ENCODE data around the gene ENOX1. TPM values are rescaled to one million over a fixed set of nuclear protein-coding genes. Genes with fewer than 3 reads are reported as not detected.

ENOX1 gene
- polyA plus RNA-seq, 1 donor (not counting 4 experiments of a cell fraction or from before 2014, with no cell fraction given), result 1.1 TPM

DNA sequence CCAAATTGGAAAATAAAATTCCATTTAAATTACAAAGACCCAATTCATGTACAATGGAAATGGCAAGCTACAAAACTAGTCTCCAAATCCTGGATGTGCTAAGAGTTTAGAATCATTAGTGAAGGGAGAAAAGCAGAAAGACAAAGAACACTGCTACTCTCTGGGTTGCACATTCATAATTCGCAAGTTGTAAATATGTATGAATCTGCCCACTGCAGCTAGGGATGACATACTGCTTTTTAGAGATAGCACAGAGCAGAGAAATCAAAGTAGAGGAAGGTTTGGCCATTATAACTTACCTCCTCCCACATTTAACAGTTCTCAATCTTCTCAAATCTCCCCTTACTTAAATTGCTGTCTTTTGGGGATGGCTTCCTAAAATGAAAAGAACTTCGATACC, 231.1 kb downstream of the ENOX1 start:
- no peak for DNase-seq (ENCODE audit: low read depth, low spot score)
- H3K36me3 ChIP-seq (ENCODE audit: control insufficient read depth in 2 of 2, extremely low read depth in 1 of 2, insufficient read depth in 2 of 2, low read length in 2 of 2), result no peaks in the 10 kb centered on the region
- FAIRE-seq, result no peak
- no peak overlapping the region for H3K9ac ChIP-seq (ENCODE audit: control insufficient read depth, extremely low read depth, insufficient read depth, low read length)
- no peaks in the 10 kb centered on the region for H3K4me1 ChIP-seq (ENCODE audit: control insufficient read depth, extremely low read depth, insufficient read depth, low read length)
- no peaks in the 10 kb centered on the region for H3K9me3 ChIP-seq (ENCODE audit: control insufficient read depth, low read depth, low read length)
- no peak overlapping the region for H3K4me2 ChIP-seq (ENCODE audit: control insufficient read depth, extremely low read depth, insufficient read depth, low read depth, low read length)
- H3K27ac ChIP-seq (ENCODE audit: control insufficient read depth, insufficient read depth, low read length), result no peak overlapping the region
- no peak overlapping the region for H2AFZ ChIP-seq (ENCODE audit: control insufficient read depth, low read length)
- no peaks in the 10 kb centered on the region for H3K9me1 ChIP-seq (ENCODE audit: control insufficient read depth, extremely low read depth, insufficient read depth, low read length)
- no peak for TF ChIP-seq EZH2 (IDR thresholded peaks at IDR 0.05; ENCODE audit: low read length)
- TF ChIP-seq, protein P1, sequence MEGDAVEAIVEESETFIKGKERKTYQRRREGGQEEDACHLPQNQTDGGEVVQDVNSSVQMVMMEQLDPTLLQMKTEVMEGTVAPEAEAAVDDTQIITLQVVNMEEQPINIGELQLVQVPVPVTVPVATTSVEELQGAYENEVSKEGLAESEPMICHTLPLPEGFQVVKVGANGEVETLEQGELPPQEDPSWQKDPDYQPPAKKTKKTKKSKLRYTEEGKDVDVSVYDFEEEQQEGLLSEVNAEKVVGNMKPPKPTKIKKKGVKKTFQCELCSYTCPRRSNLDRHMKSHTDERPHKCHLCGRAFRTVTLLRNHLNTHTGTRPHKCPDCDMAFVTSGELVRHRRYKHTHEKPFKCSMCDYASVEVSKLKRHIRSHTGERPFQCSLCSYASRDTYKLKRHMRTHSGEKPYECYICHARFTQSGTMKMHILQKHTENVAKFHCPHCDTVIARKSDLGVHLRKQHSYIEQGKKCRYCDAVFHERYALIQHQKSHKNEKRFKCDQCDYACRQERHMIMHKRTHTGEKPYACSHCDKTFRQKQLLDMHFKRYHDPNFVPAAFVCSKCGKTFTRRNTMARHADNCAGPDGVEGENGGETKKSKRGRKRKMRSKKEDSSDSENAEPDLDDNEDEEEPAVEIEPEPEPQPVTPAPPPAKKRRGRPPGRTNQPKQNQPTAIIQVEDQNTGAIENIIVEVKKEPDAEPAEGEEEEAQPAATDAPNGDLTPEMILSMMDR (optimal IDR thresholded peaks at IDR 0.05 in 1 of 3, IDR thresholded peaks at IDR 0.05 in 1 of 3, conservative IDR thresholded peaks at IDR 0.05 in 1 of 3; ENCODE audit: extremely low read depth in 1 of 3, insufficient read depth in 2 of 3, low read length in 3 of 3), result no peak
- H3K27me3 ChIP-seq (ENCODE audit: control insufficient read depth, extremely low read depth, insufficient read depth, low read length), result no peaks in the 10 kb centered on the region
- H3K4me3 ChIP-seq (ENCODE audit: control insufficient read depth in 2 of 3, extremely low read depth in 1 of 3, insufficient read depth in 2 of 3, low read depth in 1 of 3, low read length in 3 of 3), result no peak overlapping the region
- H4K20me1 ChIP-seq (ENCODE audit: control insufficient read depth, extremely low read depth, insufficient read depth, low read length), result no peaks in the 10 kb centered on the region
- dilution Hi-C loops (cut with MboI; ENCODE audit: extremely low pct_ligation_motif_present, low sequenced_read_pairs), result no loop called here
- H3K79me2 ChIP-seq (ENCODE audit: control insufficient read depth, insufficient read depth, low read length), result no peaks in the 10 kb centered on the region

DNA sequence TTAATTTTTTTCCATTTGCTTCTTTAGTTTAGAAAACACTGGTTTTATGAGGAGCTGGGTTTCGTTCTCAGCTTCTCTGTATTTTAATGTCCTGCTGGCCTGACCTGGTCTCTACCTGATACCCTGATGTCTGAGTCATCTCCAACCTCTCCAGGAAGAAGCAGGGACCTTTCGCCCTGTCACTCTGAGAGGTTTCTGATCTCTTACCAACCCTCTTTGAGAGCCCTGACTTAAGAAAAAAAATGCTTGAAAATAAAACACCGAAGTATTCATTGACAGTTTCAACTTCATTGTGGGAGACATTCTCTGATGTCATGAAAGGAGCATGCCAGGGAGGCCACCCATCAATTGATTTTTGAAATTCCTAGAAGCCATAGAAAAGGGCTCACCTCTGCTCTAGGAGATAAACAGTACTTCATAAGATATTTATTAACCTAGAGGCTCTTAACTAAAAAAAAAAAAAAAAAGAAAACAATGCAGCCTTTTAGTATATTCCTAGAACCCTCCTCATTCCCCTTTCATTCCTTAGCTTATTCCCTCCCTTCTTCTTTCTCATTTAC, 234.8 kb downstream of the ENOX1 start:
- no peak overlapping the region for H3K4me2 ChIP-seq (ENCODE audit: control insufficient read depth, extremely low read depth, insufficient read depth, low read depth, low read length)
- no peak for FAIRE-seq

More for the DNA sequence above, 234.8 kb downstream of the ENOX1 start:
- no peak for DNase-seq (ENCODE audit: low read depth, low spot score)
- H3K9ac ChIP-seq (ENCODE audit: control insufficient read depth, extremely low read depth, insufficient read depth, low read length), result no peak overlapping the region
- no peaks in the 10 kb centered on the region for H3K4me1 ChIP-seq (ENCODE audit: control insufficient read depth, extremely low read depth, insufficient read depth, low read length)
- no peaks in the 10 kb centered on the region for H3K9me1 ChIP-seq (ENCODE audit: control insufficient read depth, extremely low read depth, insufficient read depth, low read length)
- no peaks in the 10 kb centered on the region for H3K27me3 ChIP-seq (ENCODE audit: control insufficient read depth, extremely low read depth, insufficient read depth, low read length)
- no peak overlapping the region for H2AFZ ChIP-seq (ENCODE audit: control insufficient read depth, low read length)
- H4K20me1 ChIP-seq (ENCODE audit: control insufficient read depth, extremely low read depth, insufficient read depth, low read length), result no peaks in the 10 kb centered on the region
- no peaks in the 10 kb centered on the region for H3K79me2 ChIP-seq (ENCODE audit: control insufficient read depth, insufficient read depth, low read length)
- H3K4me3 ChIP-seq (ENCODE audit: control insufficient read depth in 2 of 3, extremely low read depth in 1 of 3, insufficient read depth in 2 of 3, low read depth in 1 of 3, low read length in 3 of 3), result no peak overlapping the region
- no peaks in the 10 kb centered on the region for H3K36me3 ChIP-seq (ENCODE audit: control insufficient read depth in 2 of 2, extremely low read depth in 1 of 2, insufficient read depth in 2 of 2, low read length in 2 of 2)
- no peak for TF ChIP-seq EZH2 (IDR thresholded peaks at IDR 0.05; ENCODE audit: low read length)
- TF ChIP-seq, protein P1 (optimal IDR thresholded peaks at IDR 0.05 in 1 of 3, IDR thresholded peaks at IDR 0.05 in 1 of 3, conservative IDR thresholded peaks at IDR 0.05 in 1 of 3; ENCODE audit: extremely low read depth in 1 of 3, insufficient read depth in 2 of 3, low read length in 3 of 3), result no peak
- dilution Hi-C loops (cut with MboI; ENCODE audit: extremely low pct_ligation_motif_present, low sequenced_read_pairs), result no loop called here
- H3K9me3 ChIP-seq (ENCODE audit: control insufficient read depth, low read depth, low read length), result no peaks in the 10 kb centered on the region
- no peak overlapping the region for H3K27ac ChIP-seq (ENCODE audit: control insufficient read depth, insufficient read depth, low read length)

All from keratinocyte (primary cell).